ENCODE measurements around the gene B4GALT5.

Gene B4GALT5

DNA sequence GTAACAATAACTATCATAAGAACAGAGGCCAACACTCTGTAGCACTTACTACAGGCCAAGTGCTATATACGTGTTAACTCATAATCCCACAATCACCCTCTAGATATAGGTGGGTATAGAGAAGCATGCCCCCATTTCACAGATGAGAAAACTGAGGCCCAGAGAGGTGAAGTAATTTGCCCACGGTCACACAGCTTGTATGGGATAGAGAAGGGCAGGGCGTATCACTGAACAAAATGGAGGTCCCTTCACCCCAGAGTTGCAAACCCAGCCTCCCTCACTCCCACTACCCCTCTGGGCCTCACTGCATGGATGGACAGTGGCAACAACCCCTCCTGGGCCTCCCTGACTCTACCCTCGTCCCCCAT, 113.9 kb downstream of the B4GALT5 start:
- DNase-seq, result no peak

DNA sequence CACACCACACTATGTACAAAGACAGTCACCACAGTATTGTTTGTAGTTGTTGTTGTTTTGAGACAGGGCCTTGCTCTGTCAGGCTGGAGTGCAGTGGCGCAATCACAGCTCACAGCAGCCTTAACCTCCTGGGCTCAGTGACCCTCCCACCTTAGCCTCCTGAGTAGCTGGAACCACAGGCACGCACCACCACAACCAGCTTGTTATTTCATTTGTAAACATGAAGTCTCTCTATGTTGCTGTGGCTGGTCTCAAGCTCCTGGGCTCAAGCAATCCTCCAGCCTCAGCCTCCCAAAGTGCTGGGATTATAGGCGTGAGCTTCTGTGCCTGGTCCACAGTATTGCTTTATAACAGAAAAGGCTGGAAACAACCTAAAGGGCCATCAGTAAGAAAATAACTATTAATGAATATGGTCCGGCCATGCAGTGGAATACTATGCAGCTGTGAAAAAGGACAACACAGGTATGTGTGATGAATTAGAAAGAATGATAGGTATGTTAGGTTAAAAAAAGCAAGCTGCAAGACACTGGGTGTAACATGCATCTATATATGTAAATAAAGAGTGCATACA, 115.8 kb downstream of the B4GALT5 start:
- DNase-seq, result no peak

DNA sequence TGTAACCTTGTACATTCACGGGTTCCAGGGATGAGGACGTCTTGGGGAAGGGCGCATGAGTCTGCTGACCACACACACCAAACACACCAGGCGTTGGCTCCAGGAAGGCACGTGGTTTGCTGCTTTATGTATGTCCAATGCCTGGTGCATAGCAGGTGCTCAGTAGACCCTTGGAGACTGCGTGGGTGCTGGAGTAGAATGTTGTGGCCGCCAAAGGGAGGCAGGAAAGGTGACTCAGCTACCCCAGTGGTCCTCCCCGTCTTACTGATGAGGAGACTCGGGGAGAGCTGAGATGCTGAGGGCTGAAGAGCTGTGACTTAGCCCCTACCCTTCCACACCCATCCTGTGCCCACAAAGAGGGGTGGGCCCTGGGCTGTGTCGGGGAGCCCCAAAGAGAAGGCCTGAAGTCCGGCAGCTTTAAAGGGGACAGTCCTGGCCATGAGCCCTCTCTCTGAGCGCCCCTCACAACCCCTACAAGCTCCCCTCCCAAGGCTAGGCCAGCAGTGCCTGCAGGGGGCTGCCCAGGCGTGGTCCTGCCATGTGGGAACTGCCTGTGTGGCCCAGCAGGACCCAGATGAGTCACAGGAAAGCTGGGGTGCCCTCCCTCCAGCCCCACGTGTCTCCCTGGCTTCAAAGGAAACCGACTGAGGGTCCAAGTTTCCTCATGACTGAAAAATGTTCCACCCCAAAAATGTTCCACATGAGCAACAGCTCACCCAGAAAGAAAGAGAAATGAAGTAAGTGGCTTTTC, 117.7 kb downstream of the B4GALT5 start:
- peak; percentile 94 for DNase-seq

DNA sequence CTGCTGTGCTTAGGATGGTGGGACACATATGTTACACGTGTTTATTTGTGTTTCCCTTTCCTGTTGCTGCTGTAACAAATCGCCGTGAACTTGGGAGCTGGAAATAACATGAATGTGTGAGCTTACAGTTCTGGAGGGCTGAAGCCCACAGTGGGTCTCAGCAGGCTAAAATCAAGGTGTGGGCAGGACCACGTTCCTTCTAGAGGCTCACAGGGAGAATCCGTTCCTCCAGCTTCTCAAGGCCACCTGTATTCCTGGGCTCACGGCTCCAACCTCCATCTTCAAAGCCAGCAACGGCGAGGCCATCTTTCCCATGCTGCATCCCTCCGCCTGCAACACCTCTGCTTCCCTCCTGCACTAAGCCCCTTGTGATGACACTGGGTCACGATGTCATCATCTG, 118.3 kb downstream of the B4GALT5 start:
- no peak for DNase-seq

DNA sequence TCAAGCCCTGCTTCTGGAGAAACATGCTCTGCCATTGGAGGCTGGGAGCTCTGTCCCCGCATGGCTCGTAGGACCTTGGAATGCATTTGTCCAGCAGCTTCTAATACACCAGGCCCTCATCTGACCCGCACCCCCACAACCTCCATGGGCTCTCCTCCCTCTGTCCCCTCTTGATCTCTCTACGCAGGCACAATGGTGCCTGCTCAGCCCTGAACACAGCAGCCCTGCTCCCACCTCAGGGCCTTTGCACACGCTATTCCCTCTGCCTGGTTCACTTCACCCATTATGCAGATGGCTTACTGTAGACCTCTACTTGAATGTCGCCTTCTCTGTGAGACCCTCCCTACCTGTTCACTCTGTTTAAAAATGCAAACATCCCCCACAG, 118.8 kb downstream of the B4GALT5 start:
- peak; percentile 49 for DNase-seq

DNA sequence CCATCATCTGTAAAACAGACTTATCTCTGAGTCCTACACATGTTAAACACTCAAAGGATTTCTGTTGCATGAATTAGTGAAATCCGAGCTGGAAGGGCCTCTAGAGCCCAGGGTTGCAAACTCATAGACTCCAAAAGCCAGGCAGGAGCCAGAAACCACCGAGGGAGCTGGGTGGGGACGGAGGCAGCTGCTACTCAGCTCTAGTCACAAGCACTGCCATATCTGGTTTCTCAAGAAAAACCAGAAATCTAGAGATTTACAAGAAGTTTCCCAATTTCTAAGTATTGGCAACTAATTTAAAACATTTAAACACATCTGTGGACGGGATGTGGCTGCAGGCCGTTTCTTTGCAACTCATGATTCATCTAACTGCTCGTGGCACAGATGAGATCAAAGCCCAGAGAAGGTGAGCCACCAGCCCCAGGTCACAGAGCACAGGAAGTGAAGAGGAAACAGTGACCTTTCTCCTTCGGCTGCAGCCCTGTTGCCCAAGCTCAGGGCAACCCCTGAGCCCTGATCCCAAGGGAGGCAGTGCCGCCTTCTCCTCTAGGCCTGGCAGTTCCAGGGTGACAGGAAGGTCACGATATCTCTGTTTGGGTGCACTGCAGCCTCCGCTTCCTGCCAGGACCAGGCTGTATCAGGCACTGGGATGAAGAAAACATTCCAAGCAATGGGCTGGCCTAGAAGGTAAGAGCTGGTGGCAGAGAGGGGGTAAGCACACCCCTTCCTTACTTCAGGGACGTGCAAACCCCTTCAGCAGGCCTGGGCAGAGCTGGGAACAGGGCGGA, 119.3 kb downstream of the B4GALT5 start:
- DNase-seq, result peak; percentile 96

DNA sequence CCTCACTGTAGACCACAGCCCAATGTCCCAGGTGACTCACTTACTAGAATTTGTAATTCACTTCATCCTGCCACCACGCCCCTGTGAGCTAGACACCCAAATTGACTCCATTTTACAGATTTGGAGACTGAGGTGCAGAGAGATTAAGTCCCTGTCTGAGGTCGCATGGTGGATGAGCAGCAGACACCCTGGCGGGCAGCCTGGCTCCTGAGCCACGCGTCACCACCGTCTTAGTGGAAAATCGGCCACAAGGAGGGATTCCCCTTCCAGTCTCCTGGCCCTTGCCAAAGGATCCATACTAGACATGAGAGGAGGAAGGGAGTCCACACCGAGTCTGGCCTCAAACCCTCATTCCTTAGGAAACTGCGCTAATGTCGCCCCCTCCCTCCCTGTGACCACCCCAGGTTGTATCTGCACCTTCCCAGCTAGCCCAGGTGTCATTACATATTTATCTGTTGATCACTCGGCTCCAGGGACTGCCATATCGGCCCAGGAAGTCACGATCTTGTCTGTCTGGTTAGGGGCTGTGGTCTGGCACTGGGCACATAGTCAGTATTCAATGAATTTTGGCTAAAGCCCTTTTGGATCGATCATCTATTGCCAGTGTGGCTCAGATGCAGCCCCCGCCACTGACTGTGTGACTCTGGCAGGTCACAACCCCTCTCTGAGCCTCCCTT, 120.1 kb downstream of the B4GALT5 start:
- peak; percentile 79 for DNase-seq

DNA sequence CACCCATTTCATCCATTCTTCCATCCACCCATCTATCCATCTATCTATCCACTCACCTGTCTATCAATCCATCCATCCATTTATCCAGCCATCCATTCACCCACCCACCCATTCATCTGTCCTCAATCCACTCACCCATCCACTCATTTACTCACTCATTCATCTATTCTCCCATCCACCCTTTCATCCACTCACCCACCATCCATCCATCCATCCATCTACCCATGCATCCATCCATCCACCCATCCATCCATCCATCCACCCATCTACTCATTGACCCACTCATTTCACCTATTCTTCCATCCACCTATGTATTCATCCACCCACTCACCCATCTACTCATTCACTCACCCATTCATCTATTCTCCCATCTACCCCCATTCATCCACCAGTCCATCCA, 121.6 kb downstream of the B4GALT5 start:
- DNase-seq, result no peak

DNA sequence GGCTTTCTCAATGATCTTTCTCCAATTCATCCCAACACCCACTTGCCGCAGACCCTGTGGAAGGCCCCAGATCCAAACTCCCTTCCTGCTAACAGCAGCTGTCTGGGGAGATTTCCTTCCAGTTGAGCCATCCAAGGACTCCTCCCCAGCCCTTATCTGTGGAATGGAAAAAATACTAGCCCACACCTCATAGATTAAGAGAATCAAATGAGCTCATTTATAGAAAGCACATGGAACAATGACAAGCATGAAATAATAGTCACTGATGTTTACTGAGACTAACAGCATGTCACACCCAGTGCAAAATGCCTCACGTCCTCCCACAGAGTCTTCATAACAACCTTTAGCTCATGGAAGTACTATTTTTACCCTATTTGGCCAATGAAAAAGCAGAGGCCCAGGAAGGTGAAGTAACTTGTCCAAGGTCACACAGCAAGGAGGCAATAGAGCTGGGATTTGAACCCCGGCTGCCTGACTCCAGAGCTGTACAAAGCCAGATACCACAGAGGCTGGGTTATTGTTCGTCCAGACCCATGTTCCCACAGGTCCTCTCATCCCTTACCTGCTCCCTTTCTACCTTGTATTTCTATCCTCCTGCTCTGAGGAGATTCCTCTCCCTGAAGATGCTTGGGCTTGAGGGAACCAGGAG, 122.3 kb downstream of the B4GALT5 start:
- peak; percentile 50 for DNase-seq

DNA sequence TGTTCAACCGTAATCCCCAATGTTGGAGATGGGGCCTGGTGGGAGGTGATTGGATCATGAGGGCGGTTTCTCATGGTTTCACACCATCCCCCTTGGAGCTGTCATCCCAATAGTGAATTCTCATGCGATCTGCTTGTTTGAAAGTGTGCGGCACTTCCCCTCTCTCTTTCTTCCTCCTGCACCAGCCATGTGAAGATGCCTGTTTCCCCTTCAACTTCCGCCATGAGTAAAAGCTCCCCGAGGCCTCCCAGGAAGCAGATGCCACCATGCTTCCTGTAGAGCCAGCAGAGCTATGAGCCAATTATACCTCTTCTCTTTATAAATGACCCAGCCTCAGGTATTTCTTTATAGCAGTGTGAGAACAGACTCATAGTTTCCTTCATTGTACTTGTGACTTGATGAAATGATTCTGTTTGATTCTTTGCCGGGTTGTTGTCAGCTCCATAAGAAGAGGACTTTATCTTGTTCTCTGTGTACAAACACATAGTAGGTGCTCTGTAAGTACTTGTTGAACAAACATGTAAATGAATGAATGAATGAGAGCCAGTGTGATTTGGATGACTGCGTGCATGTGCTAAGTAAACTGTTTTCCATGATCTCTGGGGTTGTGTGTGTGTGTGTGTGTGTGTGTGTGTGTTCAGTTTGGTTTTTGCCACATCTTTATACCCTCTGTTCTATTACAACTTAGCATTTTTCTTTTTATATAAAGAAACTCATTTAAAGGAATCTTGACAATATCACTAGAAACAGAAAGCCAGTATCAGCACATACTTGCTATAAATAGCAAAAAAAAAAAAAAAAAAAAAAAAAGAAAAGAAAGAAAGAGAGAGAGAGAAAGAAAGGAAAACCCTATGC, 123.3 kb downstream of the B4GALT5 start:
- DNase-seq, result peak; percentile 56

DNA sequence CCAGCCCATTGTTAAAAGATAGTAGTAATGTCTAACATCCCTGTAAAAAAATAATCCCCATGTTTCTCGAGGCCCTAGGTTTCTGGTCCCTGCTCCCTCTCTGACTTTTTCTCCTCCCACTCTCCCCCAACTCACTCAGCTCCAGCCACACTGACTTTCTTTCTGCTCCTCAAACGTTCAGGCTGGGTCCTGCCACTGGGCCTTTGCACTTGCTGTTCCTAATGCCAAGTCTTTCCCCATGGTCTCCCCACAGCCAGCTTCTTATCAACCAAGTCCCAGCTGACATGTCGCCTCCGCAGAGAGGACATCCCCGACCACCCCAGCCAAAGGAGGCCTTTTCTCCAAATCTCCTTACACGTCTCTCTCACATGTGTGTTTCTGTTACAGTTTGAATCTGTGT, 123.9 kb downstream of the B4GALT5 start:
- DNase-seq, result no peak

DNA sequence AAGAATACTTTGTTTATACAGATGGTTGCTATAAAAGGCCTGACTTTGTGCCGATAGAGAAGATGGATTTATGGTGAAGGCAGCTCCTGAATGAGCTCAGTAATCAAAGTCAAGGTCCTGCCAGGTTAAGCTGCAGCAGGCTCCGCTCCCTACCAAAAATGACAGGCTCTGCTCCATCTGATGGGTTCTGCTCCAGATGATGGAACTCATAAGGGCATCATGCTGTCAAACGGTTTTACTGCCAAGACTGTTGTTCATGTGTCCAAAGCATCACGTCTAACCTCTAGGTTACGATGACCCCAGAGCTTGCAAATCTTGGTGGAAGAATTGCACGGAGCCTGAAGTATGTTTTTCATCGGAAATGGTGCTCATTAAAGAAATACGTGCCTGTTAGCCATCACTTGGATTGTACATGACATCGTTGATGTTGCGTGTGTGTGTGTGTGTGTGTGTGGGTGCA, 126.5 kb downstream of the B4GALT5 start:
- no peak for DNase-seq

DNA sequence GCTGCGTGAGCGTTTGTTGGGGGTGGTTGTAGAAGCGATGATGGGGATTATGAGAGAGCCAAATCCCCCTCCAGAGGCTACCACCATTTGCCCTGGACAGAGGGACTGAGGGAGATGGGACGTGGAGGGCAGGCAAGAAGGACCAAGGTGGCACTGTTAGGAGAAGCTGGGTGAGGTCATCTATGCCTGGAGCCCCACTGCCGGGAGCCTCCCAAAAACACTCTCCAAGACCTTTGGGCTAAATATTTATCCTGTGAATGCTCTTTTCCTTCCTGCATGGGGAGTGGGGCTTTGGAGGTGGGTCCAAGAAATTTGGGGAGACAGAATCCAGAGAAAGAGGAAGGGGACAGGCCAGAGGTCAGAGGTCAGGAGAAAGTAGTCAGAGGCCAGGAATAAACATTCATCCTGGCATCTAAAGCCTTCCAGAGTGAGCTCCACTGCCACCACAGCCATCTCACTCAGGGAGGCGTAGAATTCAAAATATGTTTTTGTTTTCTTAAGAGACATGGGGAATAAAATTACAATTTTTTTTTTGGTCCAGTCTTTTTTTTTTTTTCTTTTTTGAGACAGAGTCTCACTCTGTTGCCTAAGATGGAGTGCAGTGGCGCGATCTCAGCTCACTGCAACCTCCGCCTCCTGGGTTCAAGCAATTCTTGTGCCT, 128.0 kb downstream of the B4GALT5 start:
- DNase-seq, result no peak

DNA sequence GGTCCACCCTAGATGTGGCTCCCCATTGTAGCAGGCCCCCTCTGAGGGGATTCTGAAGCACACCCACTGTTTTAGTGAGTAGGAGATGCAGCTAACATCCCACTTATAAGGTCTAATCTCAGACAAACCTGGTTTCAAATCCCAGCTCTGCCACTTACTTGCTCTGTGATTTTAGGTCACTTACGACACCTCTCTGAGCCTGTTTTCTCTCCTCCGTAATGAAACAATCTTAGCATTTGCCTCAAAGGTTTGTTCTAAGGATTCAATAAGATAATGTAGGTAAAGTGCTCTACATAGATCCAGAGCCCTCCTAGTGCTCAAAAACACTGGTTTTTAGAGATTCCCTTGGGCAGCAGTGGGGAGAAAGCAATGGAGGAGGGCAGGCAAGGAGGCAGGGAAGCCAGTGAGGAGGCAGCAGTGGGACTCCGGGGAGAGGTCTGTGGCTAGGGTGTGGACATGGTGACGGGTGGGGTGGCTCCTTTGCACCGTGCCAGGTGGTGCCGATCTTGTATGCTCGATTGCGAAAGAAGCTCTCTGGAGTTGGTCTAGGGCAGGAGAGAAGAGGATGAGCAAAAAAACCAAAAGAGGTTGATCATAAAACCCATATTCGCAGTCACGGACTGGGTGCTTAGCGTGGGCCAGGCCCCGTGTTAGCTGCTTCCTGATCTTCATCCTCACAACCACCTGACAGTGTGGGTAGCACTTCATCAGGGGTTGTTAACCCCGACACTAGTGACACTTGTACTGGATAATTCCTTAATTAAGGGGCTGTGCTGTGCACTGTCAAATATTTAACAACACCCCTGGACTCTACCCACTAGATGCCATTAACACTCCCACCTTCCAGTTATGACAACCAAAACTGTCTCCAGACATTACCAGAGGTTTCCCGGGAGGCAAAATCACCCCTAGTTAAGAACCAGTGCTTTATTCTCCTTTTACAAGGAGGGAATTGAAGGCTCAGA, 129.0 kb downstream of the B4GALT5 start:
- no peak for DNase-seq

DNA sequence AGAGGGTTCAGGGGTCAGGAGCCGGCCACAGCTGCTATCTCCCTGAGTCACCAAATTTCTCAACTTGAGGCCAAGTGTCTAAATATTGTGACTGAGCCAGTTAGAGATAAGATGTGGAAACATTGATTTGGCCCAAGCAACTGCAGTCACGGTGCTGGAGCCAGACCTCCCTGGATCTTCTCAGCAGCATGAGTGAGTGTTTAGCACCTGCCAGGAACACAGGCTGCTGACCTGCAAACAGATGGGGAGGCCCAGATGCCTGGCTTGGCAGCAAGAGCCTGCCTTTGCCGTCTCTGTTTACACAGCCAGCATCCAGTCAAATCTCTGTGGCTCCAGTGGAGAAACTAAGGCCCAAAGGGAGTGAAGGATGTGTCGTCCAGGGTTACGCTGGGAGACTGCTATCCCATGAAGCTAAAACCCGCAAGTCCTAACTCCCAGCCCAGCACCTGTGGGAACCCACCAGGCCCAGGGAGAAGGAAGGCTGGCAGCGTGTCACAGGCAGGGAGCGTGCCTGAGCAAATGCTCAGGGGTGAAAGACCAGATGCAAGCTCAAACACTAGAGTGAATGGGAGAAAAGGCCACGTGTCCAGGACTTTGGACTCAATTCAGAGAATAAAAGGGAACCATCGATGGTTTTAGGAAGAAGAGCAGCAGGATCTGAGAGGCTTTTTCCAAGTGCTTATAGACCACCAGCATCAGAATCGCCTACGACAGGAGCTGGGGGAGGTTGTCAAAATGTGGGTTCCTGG, 129.8 kb downstream of the B4GALT5 start:
- DNase-seq, result no peak

DNA sequence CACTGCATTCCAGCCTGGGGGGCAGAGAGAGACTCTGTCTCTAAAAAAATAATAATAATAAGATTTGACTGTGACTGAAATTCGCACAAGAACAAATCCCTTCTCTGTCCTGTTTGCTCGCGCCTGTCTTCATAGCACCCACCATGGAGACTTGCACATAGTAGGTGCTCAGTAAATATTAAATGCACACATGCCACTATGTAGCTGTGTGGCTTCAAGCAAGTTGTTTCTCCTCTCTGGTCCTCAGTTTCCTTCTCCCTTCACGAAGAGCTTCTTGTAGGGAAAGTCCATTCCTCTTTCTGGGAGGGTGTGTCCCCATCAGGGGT, 130.4 kb downstream of the B4GALT5 start:
- no peak for DNase-seq
